ENCODE data around the gene NANOGP8. TPM values are rescaled to one million over a fixed set of nuclear protein-coding genes. Genes with fewer than 3 reads are reported as not detected.

The NANOGP8 gene
- total RNA-seq, 1 donor from 2014 or later: not detected

- ATAC-seq (no peak), DNase-seq (no peak)
- Histone ChIP-seq H3K27ac (no peak overlapping the region), H3K27me3 (no peaks in the 10 kb centered on the region), H3K36me3 (no peaks in the 10 kb centered on the region), H3K4me1 (no peaks in the 10 kb centered on the region), H3K4me3 (no peak overlapping the region), H3K9me3 (no peaks in the 10 kb centered on the region)
- TF ChIP-seq, protein P1, sequence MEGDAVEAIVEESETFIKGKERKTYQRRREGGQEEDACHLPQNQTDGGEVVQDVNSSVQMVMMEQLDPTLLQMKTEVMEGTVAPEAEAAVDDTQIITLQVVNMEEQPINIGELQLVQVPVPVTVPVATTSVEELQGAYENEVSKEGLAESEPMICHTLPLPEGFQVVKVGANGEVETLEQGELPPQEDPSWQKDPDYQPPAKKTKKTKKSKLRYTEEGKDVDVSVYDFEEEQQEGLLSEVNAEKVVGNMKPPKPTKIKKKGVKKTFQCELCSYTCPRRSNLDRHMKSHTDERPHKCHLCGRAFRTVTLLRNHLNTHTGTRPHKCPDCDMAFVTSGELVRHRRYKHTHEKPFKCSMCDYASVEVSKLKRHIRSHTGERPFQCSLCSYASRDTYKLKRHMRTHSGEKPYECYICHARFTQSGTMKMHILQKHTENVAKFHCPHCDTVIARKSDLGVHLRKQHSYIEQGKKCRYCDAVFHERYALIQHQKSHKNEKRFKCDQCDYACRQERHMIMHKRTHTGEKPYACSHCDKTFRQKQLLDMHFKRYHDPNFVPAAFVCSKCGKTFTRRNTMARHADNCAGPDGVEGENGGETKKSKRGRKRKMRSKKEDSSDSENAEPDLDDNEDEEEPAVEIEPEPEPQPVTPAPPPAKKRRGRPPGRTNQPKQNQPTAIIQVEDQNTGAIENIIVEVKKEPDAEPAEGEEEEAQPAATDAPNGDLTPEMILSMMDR (IDR thresholded peaks at IDR 0.05): no peak
- intact Hi-C loops (cut with DNase I): no loop called here
Measured at GRCh38 chr15:35080226-35080625, 4.9 kb downstream of the NANOGP8 start.

DNA sequence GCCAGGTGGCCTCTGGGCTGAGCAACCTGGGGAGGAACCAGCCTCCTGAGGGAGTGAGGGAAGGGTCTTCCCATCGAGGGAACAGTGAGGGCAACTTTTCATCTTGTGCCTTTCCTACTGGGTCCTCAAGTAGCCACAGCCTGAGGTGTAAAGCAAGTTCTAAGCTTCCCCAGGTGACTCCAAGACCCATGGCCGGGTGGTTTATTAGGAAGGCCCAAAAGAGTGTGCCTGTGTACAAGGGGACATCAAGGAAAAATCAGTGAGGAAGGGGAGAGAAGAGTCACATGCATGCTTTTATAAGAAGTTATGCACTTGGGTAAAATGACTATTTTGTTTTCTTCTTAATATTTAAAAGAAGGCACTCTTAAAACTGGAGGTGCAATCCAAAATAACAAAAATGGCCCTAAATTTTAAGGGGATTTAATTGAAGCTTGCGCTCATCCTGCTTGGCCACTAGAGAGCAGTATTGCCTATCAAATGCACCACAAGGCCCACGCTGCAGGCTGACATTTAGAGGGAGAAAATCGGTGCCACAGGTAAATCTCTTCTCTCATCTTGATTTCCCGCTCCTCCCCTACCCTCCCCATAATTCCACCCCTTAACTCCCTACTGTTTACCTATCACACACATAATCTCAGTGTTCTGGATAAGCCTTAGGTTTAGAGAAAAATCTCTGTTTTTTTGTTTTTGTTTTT lies 6.7 kb downstream of the NANOGP8 start:
- no peak overlapping the region for H3K27ac ChIP-seq

DNA sequence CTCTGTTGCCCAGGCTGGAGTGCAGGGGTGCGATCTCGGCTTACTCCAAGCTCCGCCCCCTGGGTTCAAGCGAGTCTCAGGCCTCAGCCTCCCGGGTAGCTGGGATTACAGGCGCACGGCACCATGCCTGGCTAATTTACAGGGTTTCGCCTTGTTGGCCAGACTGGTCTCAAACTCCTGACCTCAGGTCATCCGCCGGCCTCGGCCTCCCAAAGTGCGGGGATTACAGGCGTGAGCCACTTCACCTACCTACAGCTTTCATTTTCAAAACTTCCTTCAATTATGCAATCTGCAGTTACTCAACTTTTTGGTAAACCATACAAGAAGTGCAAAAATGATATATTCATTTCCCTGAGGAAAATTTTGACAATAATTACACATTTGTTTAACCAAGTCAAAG lies 14.0 kb downstream of the NANOGP8 start:
- Histone ChIP-seq H3K27me3 (no peaks in the 10 kb centered on the region), H3K27ac (no peak overlapping the region), H3K4me3 (no peak overlapping the region), H3K4me1 (no peaks in the 10 kb centered on the region), H3K9me3 (no peaks in the 10 kb centered on the region), H3K36me3 (no peaks in the 10 kb centered on the region)
- ATAC-seq (peak; percentile 34), DNase-seq (no peak)
- intact Hi-C loops (cut with DNase I): no loop called here
- TF ChIP-seq, protein P1 (IDR thresholded peaks at IDR 0.05): no peak

More for the DNA sequence above, 6.7 kb downstream of the NANOGP8 start:
- DNase-seq (no peak), ATAC-seq (peak; percentile 86)
- Histone ChIP-seq H3K4me1 (no peaks in the 10 kb centered on the region), H3K9me3 (no peaks in the 10 kb centered on the region), H3K4me3 (no peak overlapping the region), H3K36me3 (no peaks in the 10 kb centered on the region), H3K27me3 (no peaks in the 10 kb centered on the region)
- TF ChIP-seq, protein P1 (IDR thresholded peaks at IDR 0.05): peak; percentile 79
- intact Hi-C loops (cut with DNase I): no loop called here

DNA sequence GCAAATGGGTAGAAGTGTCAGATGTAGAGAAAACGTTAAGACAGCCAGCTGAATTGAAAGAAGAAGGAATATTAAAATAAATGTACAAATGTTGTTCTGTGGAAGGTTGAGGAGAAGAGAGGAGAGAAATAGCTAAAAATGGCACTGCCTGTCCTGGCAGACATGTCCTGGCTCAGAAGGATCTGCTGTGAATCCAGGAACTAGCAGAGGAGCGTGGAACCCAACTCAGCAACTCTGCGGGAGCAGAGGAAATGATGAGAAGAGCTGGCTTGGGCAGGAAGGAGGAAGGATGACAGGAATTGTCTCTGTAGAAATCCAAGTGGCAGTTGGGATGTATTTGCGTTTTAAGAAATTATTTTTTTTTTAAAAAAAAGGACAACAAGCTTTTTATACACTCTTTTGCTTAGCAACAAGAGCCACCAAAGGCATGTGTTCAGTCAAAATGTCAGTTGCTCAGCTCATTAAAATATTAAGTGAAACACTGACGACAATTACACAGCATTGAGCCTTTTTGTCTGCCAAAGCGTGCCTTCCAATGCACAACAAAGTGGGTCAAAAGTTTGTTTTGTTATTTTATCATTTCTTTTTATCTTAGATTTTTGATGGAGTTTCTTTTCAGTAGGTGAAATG lies 16.1 kb downstream of the NANOGP8 start:
- no peaks in the 10 kb centered on the region for H3K9me3 ChIP-seq
- no peak for ATAC-seq
- intact Hi-C loops (cut with DNase I): no loop called here
- TF ChIP-seq, protein P1 (IDR thresholded peaks at IDR 0.05): no peak
- H3K27me3 ChIP-seq: no peaks in the 10 kb centered on the region
- H3K4me1 ChIP-seq: no peaks in the 10 kb centered on the region
- no peak overlapping the region for H3K27ac ChIP-seq
- DNase-seq: no peak
- no peaks in the 10 kb centered on the region for H3K36me3 ChIP-seq
- H3K4me3 ChIP-seq: no peak overlapping the region

DNA sequence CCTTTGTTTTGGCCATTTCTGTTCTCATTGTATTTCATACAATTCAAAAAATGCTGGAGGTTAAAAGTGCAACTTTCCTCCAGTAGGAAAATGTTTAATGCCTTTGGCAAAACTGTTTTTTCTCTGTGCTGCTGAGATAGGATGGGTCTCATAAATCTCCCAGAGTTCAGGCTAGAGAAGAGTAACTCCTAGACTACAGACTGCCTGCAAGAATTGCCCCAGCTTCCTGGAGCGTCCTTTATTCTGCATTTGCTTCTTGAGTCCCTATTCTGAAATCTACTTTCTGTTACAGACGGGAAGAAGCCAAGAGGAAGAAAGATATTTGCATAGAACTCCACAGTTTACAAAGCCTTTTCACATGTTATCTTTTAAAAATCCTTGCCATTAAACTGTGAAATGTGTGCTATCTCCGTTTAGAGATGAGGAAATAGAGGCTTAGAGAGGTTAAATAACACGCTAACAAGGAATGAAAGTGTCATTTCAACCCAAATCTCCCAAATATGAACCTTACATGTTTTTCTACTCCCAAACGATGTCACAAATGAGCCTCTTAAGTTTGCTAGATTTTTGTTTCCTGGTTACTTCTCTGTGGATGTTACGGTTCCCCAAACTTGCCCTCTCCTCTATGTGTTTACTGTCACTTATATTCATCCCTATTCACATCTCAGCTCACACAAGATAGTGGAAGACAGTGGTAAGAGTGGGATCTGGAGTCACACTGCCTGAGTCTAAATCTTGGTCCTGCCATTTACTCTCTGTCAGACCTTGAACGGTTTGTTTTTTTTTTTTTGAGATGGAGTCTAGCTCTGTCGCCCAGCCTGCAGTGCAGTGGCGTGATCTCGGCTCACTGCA lies 17.4 kb downstream of the NANOGP8 start:
- Histone ChIP-seq H3K4me3 (no peak overlapping the region), H3K4me1 (no peaks in the 10 kb centered on the region), H3K9me3 (no peaks in the 10 kb centered on the region), H3K36me3 (no peaks in the 10 kb centered on the region), H3K27ac (no peak overlapping the region), H3K27me3 (no peaks in the 10 kb centered on the region)
- DNase-seq (no peak), ATAC-seq (no peak)
- intact Hi-C loops (cut with DNase I): no loop called here
- TF ChIP-seq, protein P1 (IDR thresholded peaks at IDR 0.05): no peak
